HG02943 (cell line): ENCODE results near the gene TP53I13.

ENCODE experiments used
- ATAC-seq: cut with Tn5 transposase; IDR thresholded peaks from one replicate; pipeline ENCODE4 v1.9.1; 2021; ENCODE audit warnings: mild to moderate bottlenecking, low read depth, moderate library complexity; ENCODE audit not compliant: unreplicated experiment

Gene TP53I13

DNA sequence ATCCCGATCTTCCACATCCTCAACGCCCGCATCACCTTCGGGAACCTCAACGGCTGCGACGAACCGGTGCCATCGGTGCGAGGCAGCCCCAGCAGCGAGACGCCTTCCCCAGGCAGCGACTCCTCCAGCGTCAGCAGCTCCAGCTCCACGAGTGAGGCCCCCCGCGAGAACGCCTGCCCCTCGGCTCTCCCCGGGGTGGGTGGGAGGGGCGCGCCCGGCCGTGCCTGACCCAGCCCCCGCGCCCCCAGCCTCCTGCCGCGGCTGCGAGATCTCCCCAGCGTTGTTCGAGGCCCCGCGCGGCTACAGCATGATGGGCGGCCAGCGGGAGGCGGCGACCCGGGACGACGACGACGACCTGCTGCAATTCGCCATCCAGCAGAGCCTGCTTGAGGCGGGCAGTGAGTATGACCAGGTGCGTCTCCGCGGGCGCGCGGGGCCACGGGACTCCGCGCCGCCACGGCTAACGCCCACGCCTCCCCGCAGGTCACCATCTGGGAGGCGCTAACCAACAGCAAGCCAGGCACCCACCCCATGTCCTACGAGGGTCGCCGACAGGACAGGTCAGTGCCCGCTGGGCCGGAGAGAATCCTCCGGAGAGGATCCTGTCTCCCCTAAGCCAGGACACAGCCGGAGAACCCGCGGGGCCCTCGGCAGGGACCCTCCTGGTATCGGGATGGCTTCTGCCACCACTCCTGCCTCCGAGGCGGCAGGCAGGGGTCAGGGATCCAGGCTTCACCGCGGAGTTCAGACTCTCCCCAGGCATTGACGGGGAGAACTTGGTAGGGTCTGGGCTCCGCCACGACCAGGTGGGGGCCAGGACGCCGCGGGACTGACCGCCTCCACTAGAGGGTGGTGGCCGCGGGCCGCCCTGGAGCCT lies 44.1 kb downstream of the TP53I13 start:
- ATAC-seq = no peak

DNA sequence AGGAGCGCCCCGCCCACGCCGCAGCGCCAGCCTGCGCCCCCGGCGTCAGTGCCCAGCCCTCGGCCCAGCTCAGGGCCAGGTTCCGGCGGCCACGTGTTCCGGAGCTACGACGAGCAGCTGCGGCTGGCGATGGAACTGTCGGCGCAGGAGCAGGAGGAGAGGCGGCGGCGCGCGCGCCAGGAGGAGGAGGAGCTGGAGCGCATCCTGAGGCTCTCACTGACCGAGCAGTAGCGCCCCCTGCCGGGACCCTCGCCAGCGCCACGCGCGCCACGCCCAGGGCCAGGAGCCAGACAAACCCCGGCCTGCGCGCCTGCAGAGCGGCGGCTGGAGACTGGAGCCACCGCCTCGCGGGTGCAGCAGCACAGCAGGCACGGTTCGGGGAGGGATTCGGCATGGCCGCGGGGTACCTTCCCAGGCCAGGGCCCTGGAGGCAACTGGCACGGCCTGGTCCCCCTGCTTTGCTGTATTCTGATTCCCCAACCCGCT lies 44.9 kb downstream of the TP53I13 start:
- no peak for ATAC-seq

DNA sequence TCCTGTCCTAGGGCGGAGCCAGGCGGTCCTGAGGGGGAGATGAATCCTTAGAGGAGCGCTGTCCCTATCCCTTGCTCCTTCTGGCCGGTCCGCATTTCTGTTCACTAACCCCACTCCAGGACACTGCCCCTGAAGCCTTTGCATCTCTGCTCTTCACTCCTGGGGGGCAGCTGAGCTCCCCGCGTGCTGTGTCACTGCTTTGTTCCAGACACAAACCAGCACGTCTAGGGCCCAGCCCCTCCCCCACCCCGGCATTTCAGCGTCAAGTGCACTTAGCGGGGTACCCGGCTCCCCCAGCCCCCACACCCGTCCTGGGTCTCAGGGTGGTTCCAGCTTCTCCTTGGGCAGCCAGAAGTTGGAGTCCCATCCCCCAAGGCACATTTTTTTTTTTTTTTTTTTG lies 45.4 kb downstream of the TP53I13 start:
- no peak for ATAC-seq

DNA sequence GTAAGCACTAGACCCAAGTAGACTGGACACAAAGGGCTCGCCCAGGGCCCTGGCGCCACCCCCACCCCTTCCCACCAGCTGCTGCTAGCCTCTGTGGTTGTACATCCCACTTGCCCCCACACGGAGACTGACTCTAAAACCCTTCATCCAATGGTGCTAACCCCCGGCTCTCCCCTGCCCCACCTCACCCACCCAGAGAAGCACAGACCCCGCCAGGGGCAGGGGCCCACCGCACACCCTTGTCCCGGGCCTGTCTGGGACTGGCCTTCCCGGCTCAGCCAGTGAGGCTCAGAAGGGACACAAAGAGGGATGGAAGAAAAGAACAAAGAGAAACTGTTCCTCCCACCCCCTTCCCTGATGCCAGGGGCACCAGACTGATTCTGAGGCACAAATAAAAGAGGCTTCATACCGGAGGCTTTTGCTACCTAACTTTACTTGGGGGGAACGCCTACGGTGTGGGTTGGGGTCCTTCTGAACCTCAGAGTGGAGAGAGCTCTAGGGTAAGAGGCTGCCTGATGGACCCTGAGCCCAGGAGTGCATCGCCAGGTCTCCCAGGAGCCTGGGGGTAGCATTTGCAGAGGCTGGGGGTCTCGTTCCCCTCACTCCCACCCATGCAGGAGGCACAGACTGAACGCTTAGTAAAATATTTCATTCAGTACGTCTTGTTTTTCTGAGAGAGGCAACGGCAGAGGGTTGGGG lies 46.0 kb downstream of the TP53I13 start:
- ATAC-seq = no peak

DNA sequence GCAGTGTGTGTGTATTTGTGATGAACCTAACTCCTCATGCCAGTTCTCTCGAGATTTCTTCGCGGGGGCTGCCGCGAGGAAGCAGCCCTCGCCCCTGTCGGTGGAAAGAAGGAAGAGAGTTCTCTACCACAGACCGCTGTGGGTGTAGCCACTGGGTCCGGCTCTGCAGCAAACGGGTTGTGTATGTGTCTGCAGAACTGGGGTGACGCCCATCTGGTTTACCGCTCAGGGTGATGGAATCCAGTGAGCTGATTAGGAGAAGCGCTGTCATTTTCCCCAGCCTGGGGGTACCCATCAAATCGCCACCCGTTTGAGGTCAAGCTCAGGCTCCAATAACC lies 46.5 kb downstream of the TP53I13 start:
- no peak for ATAC-seq

DNA sequence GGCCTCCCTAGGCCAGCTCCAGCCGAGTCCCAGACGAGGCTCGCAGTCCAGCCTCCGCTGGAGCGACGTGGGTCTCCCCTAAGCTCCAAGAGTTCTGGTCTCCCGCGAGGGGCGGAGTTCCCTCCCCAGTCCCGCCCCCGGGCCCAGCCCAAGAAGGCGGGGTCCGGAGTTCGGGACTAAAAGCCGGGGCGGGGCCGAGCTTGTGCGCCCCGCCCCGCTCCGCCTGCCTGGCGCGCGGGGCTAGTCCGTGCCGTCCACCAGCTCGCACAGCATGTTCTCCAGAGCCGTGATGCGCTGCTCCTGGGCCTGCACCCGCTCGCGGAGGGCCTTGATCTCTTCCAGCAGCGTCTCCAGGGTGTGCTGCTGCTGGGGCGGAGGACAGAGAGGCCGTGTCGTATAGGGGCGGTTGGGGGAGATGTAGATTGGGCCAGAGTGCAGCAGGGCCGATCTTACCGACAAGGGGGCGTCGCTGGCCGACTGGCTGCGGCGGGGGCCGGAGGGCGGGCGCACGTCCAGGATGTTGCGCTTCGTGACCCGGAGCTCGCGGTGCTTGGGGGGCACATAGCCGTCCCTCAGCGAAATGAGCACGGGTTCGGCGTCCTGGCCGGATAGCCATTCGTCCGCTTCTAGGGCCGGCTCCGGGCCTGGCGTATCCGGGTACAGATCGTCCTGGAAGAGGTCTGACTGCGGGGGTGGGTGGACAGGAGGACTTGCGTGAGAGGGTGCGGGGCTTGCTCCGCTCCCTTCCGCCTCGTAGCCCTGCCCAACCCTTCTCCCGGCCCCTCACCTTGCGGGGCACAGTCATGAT lies 47.2 kb downstream of the TP53I13 start:
- no peak for ATAC-seq

DNA sequence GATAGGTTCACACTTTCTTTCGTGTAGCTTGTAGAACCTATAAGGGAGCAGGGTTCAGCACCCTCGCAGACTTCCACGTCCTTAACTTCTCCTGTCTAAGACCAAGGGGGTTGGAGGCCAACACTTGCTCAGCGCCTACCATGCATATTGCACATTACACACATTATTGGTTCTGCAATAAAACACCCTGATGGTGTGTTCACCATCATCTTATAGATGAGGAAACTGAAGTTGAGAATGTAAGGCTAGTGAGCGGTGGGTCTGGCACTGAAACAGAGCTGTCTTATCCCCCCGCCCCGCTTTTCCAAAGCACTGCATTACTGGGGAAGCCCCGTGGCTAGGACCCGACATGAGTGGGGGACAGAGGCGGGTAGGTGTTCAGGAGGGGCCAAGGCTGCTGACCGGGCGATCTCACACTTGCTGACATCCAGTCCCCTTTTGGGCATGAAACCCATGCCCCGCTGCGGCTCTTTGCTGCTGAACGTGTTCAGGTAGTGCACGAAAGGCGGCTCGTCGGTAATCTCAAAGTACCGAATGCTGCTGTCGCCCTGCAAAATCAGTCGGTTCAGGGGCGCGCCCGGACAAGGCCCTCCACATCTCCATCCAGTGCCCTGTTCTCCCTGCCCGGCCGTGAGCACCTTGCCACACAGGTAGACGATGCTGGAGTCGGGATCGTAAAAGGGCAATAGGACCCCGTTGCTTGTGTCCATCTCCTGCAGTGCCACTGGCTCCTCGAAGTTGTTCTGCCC lies 48.0 kb downstream of the TP53I13 start:
- no peak for ATAC-seq

DNA sequence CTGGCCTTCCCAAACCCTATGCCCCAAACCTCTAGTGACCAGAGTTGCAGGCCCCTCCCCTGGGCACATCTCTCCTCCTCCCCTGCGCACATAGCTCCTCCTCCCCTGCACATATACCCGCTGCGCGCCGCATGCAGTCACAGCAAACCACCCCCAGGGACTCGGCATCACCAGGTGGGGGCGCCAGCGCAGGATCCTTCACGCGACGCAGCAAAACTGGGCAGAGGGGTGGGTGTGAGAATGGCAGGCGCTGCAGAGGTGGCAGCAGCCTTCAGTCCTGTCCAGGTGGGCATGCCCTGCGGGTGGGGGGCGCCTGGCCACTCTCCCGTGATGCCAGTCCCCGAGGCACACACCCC lies 48.6 kb downstream of the TP53I13 start:
- no peak for ATAC-seq

DNA sequence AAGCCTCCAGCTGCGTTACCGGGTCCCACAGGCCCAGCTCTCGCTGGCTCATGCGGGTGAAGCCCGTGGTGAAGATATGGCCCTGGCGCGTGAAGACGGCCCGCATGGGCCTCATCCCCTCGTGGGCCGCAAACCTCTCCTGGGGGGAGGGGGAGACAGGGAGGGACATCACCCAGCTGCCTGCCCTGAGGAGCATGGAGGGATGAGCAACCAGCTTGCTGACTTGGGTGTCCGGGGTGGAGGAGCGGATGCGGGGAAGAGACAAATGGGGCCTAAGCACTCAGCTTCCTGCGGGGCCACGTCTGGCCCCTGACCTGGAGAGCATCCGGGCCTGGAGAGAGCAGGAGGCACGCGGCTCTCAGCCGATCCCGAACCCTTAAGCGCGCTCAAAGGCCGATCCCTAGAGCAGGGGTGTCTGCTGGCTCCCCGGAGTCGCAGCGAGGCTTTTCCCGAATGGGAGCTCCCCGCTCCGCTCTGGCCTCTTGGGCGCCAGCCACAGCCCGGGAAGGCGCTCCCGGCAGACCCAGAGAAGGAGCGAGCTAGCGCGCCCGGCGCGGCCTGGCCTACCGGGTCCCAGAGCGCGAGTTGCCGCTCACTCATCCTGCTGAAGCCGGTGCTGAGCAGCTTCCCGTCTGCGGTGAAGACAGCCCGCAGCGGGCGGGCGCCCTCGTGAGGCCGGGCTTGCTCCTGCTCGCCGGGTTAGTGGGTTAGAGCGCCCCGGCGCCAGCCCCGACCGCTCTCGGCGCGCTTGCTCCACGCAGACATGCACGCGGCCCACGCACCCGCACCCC lies 49.2 kb downstream of the TP53I13 start:
- no peak for ATAC-seq

DNA sequence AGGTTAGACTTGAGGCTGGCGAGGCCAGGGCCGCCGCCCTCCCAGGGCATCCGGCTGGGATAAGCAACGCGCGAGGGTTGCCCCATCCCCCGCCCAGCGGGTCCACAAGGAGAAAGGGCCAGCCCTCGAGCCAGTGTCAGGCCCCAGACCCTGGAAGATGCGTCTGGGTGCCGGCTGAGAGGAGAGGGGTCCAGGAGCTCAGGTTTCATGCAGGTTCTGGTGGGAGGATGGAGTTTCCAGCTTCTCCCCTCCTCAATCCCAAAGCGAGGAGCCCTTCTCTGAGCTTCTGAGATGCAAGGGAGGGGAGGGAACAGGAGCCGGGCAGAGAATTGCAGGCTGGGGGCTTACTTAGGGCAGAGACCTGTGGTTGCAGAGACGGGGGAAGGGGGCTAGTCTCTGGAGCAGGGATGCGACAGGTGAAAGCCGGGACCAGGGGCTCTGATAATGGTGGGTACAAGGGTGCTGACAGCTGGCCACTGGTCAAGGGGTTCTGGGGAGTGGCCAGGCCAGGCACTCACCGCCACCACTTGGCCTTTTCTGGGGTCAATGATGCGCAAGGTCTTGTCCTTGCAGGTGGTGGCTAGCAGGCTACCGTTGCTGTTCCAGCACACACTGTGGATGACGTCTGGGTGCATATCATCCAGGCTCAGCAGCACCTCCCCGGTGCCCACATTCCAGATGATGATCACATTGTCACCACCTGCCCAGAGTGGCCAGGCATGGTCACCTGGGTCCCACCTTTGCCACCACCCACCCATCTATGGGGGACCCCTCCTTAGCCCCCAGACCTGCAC lies 50.0 kb downstream of the TP53I13 start:
- no peak for ATAC-seq

DNA sequence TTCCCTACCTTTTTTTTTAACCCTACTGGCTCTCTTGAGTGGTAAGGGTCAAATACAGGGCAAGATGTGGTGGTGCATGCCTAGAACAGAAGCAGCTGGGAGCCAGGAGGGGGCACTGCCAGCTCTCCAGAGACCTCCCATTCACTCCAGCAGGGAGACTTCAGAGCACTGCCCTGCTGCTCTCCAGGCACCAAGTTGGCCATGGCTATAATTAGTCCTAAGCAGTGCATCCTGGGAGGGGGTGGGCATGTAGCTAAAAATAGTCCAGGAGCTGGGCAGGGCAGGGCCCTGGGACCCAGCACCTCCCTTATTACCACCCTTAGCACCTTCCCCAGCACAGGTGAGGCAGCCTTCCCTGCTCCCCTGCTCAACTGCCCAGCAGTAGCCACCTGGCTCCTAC lies 50.8 kb downstream of the TP53I13 start:
- no peak for ATAC-seq

DNA sequence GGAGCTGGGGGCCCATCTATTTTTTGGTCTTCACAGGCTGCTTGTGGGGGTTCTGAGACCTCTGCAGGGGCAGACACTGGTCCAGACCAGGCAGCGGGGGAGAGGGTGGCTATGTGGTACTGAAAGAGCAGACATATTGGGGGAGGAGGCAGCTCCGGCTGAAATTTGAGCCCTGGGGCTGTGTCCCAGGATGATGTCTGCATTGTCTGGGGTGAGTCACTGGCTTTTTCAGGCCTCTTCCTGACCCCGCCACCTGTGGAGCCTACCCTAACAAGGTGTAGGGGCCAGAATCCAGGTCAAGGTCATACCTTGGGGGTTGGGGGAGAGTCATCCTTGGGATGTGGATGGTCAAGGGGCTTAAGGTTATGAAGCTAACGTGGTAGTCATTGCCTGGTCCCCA lies 51.8 kb downstream of the TP53I13 start:
- no peak for ATAC-seq

DNA sequence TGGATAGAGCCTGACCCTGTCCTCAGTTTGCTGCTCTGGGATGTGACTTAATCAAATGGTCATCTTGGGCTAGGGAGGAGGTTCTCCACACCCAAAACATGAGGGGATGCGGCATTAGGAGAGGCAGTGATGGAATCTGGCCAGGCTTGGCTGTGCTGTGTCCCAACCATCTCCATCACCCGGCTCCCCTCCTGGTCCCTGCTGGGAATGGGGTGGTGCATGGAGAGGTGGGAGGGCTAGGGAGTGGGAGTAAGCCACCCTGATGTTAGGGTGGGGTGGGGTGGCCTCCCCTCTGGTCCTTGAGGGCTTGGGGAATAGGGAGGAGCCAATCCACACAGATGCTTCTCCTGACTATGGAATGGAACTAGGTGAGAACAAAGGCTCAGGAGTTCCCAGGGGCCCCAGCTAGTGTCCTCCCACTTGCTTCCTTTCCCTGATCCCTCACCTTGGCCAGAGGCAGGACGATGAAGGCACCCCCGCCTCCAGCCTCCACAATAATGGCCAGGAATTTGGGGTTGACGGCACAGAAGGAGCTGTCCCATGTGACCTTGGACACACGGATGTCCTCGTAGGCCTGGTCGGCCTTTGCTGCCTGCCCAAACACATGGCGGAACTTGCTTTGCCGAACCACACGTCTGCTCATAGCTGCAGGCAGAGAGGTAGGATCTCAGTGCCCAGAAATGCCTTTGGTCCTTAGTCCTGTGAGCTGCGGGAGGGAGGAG lies 52.4 kb downstream of the TP53I13 start:
- ATAC-seq = no peak

DNA sequence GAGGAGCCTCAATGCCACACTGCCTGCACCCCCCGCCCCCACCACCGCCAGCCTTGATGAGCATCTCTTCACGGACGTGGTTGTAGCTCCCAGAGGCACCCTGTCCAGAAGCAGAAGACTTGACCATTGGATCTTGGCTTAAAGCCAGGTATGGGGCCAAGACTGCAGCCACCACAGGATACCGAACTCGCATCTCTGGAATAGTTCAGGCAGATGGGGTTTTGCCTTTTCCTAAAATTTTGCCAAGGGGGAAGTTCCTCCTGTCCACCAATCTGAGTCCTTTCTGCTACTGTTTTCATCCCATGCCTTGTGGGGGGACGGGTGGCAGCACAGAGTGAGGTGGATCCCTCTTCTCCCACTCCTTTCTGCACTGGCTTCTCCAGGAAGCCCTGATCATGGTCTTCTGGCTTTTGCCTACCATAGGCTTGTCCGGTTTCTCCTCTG lies 53.3 kb downstream of the TP53I13 start:
- ATAC-seq = no peak
